ENCODE data around the gene C10orf90. TPM values are rescaled to one million over a fixed set of nuclear protein-coding genes. Genes with fewer than 3 reads are reported as not detected.

The C10orf90 gene
- total RNA-seq, 1 experiment from 2014 or later: not detected

DNA sequence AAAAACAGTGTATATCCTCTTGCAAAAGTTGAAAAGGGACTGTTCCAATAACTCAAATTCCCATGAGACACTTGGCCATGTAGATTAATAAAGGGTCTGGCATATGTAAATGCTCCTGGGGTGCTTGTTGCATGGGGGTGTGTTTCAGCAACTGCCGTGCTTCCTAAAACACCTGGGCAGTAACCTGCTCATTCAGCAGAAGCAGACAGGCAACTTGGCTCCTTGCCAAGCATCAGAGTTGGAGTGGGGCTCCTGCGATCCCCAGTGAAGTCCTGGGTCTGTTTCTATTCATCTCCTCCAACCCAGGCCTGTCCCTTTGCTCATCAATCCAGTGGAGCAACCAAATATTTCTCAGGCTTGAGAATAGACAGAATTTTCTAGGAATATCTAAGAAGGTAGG lies 240.0 kb downstream of the C10orf90 start:
- in situ Hi-C loops (cut with HindIII; ENCODE audit: low pct_unique_long_range_greater_than_20kb, low sequenced_read_pairs): no loop called here
- DNase-seq (ENCODE audit: low read depth): no peak

DNA sequence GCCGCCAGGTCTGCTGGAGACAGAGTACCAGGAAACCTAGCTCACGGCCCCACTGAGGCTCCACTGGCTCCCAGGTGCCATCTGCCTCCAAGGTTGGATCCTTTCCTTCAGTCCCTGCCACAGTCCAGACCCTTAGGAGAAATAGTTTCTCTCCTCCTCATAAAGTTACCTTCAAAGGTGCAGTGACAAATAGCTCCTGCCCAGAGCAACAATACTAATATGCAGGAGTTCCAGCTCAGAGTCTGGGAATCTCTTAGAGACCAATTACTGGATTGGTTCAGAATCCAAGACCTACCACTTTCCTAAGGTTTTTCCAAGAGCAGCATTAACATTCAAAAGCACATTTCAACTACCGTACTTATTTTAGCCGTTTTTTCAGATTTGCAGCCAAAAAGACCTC lies 241.2 kb downstream of the C10orf90 start:
- in situ Hi-C loops (cut with HindIII; ENCODE audit: low pct_unique_long_range_greater_than_20kb, low sequenced_read_pairs): no loop called here

DNA sequence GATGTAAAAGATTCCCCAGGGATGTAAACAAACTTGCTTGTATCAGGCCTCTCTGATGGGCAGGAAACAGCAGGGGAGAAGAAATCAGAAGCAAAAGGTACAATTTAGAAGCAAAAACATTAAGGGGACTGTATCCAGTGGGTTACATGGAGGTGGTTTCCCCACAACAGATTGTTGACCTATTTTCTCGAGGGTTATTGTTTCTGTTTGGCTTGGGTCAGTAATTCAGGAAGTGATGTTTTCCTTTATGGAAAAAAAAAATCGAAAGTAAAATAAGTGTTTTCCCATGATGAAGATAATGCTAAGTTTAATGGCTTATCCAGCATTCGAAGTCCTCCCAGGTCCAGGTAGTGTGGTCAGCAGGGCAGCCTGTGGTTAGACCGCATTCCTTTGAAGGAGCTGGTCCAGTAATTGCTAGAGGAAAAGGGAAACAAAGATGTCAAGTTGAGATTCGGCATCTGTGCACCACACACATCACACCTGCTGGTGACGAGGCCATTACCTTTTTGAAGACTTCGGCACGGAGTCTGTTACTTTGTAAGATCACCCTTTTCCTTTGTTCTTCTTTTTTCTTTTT lies 244.9 kb downstream of the C10orf90 start:
- no peak for DNase-seq (ENCODE audit: low read depth)
- in situ Hi-C loops (cut with HindIII; ENCODE audit: low pct_unique_long_range_greater_than_20kb, low sequenced_read_pairs): no loop called here

More for the DNA sequence above, 241.2 kb downstream of the C10orf90 start:
- no peak for DNase-seq (ENCODE audit: low read depth)

DNA sequence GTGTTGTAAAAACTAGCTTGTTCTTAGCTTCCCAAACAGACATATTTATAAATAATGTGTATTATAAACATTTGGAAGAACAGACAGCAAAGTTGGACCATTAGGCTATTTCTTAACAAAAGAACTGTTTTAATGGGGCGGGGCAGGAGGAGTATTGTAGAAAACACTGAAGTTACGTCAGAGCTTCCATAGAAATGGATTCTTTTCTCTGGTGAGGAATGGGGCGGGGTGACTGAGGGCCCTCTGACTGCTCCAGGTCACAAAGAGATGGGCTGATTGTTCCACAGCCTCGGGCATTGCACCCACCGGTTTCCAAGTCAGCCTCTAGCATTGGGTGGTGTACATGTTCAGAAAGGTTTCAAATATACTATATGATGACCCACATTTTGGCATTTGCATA lies 245.5 kb downstream of the C10orf90 start:
- no peak for DNase-seq (ENCODE audit: low read depth)
- in situ Hi-C loops (cut with HindIII; ENCODE audit: low pct_unique_long_range_greater_than_20kb, low sequenced_read_pairs): no loop called here

DNA sequence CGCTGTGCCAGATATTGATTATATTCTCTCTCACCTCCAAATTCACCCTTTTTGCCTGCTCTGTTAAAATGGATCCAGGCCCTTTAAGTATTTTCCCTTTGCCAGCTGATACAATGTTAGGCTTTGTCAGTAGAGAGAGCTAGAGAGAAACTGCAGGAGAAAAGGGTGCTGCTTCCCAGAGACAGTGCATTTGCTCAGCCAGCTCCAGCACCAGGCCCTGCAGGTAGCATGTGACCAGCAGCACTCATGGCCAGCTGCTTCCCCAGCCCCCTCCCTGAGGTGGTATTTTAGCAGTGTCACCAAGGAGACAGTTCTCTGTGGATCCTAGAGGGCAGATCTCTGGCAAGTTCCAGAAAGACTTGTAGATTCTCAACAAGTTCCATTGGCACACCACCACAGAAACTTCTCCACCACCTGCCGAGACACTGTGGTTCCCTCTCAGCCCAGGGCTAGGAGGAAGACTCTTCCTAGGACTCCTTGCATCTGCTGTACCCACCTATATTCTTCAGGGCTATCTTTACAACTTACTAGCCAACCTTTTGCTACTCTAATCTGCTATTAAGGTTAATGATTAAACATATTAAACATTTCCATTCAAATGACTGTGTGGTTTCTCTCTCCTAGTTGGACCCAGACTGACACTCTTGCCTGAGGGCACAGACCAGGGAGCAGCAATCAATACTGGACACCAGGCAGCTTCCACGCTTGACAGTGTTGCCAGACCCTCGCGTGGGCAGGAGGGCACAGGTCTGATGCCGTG lies 246.6 kb downstream of the C10orf90 start:
- in situ Hi-C loops (cut with HindIII; ENCODE audit: low pct_unique_long_range_greater_than_20kb, low sequenced_read_pairs): no loop called here
- peak; percentile 24 for DNase-seq (ENCODE audit: low read depth)

DNA sequence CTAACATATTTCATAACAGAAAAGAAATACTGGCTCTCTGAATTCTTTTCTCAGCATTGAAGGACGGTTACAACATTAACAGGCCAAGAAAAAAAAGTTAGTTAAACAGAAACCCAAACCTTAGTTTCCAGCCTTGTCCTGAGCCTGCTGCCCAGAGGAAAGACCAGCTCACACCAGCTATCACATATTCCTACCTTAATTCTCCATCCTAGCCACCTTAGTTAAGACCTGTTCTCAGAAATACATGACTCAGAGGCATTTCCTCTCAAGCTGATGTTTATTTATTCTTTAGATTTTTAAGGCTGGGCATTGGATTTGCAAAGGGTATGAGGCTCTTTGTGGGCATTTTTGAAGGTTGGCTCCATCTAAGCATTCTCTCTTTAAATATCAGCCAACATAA lies 247.9 kb downstream of the C10orf90 start:
- DNase-seq (ENCODE audit: low read depth): no peak
- in situ Hi-C loops (cut with HindIII; ENCODE audit: low pct_unique_long_range_greater_than_20kb, low sequenced_read_pairs): no loop called here

DNA sequence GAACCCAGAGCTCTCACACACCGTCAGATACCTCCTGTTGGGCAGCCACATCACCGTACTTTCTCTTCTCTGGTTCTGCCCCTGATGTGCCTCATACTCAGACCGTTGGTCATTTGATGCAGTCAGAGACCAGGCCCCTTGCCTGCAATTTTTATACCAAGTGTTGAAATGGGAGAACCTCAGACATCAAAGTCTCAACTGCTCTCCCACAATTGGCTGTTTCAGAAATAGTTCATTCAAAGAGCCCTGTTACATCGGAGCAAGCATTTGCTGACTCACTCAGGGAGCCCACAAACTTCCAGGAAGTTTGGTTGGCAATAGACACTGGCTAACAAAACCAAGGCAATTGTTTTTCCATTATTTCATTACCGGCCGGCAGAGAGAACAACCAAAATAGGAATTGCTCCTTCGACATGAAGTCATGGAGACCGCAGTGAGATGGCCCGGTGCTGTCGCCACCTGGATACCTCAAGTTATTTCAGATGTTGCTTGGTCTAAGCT lies 248.7 kb downstream of the C10orf90 start:
- DNase-seq (ENCODE audit: low read depth): peak; percentile 9
- in situ Hi-C loops (cut with HindIII; ENCODE audit: low pct_unique_long_range_greater_than_20kb, low sequenced_read_pairs): no loop called here

DNA sequence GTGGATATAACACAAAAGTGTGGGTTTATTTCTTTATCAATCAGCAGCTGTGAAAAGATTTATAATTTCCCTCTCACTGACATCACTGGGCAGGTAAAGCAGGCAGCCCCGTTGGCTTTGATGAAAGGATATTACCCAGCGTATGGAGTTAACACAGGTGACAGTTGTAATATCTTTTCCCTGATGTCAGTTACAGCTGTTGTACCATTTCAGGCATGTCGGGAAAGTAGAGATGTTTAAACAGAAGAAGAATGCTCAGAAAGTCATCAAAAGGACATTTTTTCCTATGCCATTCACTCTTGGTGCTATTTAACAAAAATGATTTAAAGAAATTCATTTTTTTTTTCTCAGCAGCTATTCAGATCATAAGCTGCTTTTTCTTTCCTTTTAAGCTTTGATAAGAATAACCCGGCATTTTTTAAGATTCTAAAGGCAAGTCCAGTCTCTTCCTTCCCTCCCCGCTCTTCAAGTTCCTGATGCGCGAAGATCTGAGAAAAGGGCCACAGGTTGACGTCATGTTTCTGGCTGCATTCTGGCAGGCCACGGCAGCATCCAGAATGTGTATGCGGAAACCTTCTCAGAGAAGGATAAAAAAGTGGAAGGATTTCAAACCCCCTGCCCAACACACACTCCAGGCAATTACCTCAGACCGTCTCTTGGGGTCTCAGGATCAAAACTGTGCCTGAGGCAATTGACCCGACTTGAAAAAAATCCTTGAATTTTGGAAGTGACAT lies 249.8 kb downstream of the C10orf90 start:
- in situ Hi-C loops (cut with HindIII; ENCODE audit: low pct_unique_long_range_greater_than_20kb, low sequenced_read_pairs): no loop called here
- no peak for DNase-seq (ENCODE audit: low read depth)

DNA sequence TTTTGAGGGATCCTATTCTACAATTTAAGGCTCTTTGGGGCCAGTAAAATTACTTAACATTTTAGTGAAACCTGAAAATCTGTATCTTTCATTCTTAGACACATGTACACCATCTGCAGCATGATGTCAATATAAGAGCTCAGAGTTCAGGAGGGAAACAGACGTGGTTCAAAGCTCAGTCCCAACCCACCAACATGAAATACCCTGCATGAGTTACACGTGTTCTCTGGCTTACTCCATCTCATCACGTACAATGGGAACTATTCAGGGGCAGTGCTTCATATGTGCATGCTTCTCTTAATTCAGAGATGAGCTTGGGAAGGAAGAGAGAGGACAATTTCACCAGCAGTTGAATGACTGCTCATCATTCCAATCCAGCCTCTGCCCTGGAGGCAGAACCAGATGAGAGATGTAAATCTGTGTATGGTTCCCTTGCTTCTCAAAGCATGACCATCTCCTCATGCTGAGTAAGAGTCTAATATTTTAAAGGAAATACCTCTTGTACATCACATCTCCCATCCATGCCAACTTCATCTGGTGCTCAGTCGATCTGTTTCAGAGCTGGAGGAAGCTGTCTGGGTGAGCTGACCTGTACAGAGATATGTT lies 253.2 kb downstream of the C10orf90 start:
- in situ Hi-C loops (cut with HindIII; ENCODE audit: low pct_unique_long_range_greater_than_20kb, low sequenced_read_pairs): no loop called here
- DNase-seq (ENCODE audit: low read depth): no peak

DNA sequence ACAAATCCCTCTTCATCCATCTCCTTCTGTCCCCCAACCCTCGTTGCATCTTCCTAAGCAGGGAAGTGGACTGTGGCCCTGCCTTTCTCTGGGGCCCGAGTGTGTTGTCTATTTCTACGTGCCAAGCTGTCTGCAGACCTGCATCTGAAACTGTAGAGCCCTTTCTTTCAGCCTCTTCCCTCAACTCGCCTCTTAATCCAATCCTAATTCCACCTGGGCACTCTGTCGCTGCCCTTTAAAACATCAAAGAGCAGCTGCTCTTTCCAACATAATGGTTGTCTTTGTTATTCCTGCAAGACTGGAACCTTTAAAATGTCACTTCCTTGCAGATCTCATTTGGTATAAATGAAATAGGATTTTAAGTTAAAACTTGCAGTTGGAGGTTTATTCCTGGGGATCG lies 260.7 kb downstream of the C10orf90 start:
- no peak for DNase-seq (ENCODE audit: low read depth)
- in situ Hi-C loops (cut with HindIII; ENCODE audit: low pct_unique_long_range_greater_than_20kb, low sequenced_read_pairs): no loop called here

DNA sequence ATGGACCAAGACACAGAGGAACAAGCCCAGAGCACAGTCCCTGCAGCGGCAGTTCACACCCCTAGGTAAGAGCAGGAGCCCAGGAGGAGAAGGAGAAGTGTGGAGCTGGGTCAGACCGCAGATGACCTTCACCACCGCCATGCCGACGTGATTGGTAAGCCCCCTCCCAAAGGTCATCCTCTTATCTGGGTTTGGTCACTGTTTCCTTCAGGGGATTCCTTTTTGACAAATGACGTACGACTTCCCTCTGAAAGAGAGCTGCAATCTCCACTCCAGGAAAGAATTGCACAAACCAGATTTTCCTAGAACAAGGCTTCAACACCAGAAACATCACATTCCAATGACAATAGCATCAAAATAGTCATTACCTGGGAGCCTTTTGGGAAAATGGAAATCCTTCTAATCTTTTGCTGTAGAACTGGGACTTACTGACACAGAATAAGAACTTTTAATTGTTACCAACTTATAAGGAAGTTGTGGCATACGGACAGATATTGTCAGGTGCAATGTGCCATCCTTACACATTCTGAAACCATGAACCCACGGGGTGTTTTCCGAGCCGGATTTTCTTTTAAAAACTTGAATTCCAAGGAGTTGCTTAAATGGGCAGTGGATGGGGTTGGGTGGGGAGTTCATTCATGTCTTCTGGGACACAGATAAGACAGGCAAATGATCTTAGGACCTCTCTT lies 261.4 kb downstream of the C10orf90 start:
- in situ Hi-C loops (cut with HindIII; ENCODE audit: low pct_unique_long_range_greater_than_20kb, low sequenced_read_pairs): no loop called here
- no peak for DNase-seq (ENCODE audit: low read depth)

DNA sequence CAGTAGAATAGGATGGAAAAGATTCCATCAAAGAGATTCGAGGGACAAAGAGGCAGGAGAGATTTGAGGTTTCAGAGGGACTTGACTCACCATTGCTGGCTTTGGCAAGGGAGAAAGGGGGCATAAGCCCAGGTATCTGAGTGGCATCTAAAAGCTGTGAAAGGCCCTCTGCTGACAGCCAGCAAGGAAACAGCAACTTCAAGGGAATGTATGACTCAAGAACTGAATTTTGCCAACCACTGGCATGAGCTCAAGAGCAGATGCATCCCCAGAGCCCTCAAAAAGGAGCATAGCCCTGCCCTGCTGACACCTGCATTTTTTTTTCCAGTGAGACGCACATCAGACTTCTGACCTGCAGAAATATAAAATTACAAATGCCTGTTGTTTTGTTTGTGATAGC lies 262.7 kb downstream of the C10orf90 start:
- in situ Hi-C loops (cut with HindIII; ENCODE audit: low pct_unique_long_range_greater_than_20kb, low sequenced_read_pairs): no loop called here
- no peak for DNase-seq (ENCODE audit: low read depth)

DNA sequence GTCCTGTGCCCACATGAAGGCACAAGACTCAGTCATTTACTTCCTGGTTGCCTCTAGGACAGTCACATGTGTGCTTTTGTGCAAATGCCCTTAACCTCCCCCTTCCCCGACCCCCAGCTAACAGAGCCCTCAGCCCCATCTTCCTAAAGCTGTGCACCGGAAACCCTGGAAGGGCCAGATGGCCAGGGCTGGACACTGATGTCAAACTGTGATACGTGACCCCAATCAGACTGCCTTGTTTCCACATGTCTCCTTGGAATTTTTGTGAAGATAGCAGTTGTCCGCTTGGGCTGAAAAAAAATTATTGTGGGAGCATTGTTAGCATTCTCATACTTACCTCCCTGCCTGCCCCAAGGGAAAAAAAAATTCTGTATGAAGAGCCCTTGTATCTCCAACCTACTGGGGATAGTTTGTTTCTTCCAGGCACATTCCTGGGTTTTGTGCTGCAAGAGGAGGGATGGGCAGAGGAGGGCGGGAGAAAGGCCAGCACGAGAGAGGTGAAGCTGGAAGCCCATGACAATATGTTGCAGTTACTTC lies 265.2 kb downstream of the C10orf90 start:
- DNase-seq (ENCODE audit: low read depth): no peak

DNA sequence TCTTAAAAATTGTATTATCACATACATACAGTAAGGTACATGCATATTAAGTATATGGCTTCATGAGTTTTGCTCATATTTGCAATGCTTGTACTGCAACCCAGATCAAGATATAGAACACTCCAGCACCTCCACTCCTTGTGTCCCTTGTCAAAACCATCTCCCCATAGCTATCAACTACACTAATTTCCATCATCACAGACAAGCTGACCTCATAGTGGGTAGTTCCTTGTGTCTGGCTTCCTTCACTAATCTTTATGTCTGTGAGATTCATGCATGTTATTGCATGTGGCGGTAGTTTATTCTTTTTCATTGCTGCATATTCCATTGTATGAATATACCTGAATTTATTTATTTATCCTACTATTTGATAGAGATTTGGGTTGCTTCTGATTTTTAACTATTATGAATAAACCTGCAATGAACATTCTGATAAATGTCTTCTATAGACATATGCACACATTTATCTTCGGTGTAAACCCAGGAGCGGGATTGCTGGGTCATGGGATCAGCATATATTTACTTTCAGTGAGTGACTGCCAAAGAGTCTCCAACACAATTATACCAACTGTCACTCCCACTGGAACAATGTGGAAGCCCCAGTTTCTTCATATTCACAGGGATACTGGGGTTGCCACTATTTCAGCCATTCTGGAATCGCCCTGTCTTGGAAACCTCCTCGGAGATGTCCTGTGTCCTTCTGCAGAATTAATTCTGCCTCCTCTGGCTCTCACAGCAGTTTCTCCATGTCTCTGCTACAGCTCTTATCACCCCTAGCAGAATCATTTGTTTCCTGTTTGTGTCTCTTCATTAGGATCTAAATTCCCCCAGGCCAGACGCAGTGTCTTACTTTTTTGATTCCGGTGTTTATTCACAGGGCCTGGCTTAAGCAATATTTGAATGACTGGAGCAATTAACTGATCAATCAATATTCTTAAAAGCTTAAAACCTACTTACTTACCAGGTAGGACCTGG lies 267.5 kb downstream of the C10orf90 start:
- in situ Hi-C loops (cut with HindIII; ENCODE audit: low pct_unique_long_range_greater_than_20kb, low sequenced_read_pairs): no loop called here
- DNase-seq (ENCODE audit: low read depth): no peak

More for the DNA sequence above, 265.2 kb downstream of the C10orf90 start:
- in situ Hi-C loops (cut with HindIII; ENCODE audit: low pct_unique_long_range_greater_than_20kb, low sequenced_read_pairs): no loop called here

DNA sequence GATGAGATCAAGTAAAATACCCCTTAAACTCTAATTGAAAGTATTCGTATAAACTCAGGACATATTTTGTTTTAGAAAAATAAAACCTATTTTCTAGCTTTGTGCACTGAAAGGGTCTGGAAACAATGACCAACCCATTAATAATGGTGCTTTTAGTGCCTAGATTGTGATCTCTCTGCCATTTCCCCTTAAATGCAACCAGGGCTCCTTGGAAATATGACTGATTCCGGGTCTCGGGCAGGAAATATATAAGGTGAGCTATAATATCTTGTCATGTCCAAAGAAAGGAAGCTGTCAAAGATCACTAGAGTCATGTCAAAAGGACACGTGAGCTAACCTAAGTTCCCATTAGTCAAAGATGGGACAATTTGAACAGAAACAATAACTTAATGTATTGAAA lies 269.9 kb downstream of the C10orf90 start:
- no peak for DNase-seq (ENCODE audit: low read depth)

DNA sequence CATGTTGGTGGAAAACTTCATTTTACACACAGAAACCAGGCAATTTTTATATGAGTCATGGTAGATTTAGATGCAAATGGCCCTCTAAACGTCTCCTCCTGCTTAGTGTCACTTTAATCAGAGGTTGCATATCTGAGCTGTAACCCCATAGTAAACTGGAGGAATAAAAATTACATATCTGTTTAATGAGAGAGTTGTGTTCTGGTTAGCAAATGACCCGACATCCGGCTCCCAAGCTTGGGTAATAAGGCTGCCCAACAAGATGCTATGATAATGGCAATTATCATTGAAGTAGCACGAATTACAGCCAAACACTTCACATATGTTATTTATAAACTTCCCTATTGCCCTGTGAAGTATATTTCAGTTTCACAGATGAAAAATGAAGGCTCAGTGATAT lies 271.6 kb downstream of the C10orf90 start:
- DNase-seq (ENCODE audit: low read depth): no peak
- in situ Hi-C loops (cut with HindIII; ENCODE audit: low pct_unique_long_range_greater_than_20kb, low sequenced_read_pairs): no loop called here

More for the DNA sequence above, 269.9 kb downstream of the C10orf90 start:
- in situ Hi-C loops (cut with HindIII; ENCODE audit: low pct_unique_long_range_greater_than_20kb, low sequenced_read_pairs): no loop called here

DNA sequence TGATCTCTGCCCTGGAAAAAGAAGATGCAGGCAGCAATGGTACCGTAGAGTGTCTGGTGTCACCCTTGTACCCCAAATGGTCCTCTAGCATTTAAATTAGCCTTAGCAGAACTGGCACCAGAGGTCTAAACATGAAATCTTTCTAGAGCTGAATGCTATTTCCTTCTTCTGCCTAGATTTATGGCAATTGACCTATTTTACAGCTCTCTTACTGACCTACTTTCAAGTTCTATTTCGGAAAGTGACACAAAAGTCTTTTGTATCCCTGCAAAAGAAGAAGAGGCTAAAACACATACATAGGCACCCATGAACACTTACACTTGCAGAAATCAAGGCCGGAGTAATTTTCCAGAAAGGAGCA lies 272.1 kb downstream of the C10orf90 start:
- in situ Hi-C loops (cut with HindIII; ENCODE audit: low pct_unique_long_range_greater_than_20kb, low sequenced_read_pairs): no loop called here
- no peak for DNase-seq (ENCODE audit: low read depth)

Data from Caki2 (cell line).